Neural cell (in vitro differentiated cells): ENCODE results near the gene LARGE1. TPM values are rescaled to one million over a fixed set of nuclear protein-coding genes. Genes with fewer than 3 reads are reported as not detected.

Source experiments
- H2AFZ ChIP-seq: fragments of 200-600, 300-800 bp; sonication (generic), shearing (Covaris generic); 2 replicates; pipeline ENCODE4 v1.6.0; 2014; ENCODE audit warnings: low read depth, mild to moderate bottlenecking, antibody characterized with exemption, low read length, moderate library complexity
- H3F3A ChIP-seq: fragments of 200-600 bp; shearing (Covaris generic); 2 replicates; pipeline ENCODE4 v1.6.1; 2016; ENCODE audit warnings: mild to moderate bottlenecking, moderate library complexity, mixed read lengths, antibody characterized with exemption, low read length; ENCODE audit not compliant: insufficient read depth, poor library complexity, severe bottlenecking
- H3K27ac ChIP-seq: fragments of 200-600, 300-800 bp; sonication (generic), shearing (Covaris generic); 2 replicates; pipeline ENCODE4 v1.5.1; 2014; ENCODE audit warnings: mild to moderate bottlenecking, low read length, moderate library complexity
- H3K27me3 ChIP-seq: fragments of 300-800, 200-600 bp; sonication (generic), shearing (Covaris generic); 2 replicates; pipeline ENCODE4 v1.6.0; 2014; ENCODE audit warnings: mild to moderate bottlenecking, low read depth, low read length, moderate library complexity; ENCODE audit not compliant: insufficient read depth
- H3K36me3 ChIP-seq: fragments of 300-800, 200-600 bp; sonication (generic), shearing (Covaris generic); 2 replicates; pipeline ENCODE4 v1.5.1; 2014; ENCODE audit warnings: mild to moderate bottlenecking, antibody characterized with exemption, low read length, moderate library complexity; ENCODE audit not compliant: insufficient read depth
- H3K4me2 ChIP-seq: fragments of 300-800, 200-600 bp; sonication (generic), shearing (Covaris generic); 2 replicates; pipeline ENCODE4 v1.6.0; 2014; ENCODE audit warnings: mild to moderate bottlenecking, low read length
- H3K4me3 ChIP-seq: fragments of 300-800, 200-600 bp; sonication (generic), shearing (Covaris generic); 2 replicates; pipeline ENCODE4 v1.5.1; 2014; ENCODE audit warnings: mild to moderate bottlenecking, low read length, moderate library complexity
- H3K79me2 ChIP-seq: fragments of 200-600 bp; shearing (Covaris generic); replicated peaks from 2 replicates; pipeline ENCODE4 v1.6.0; 2014; ENCODE audit warnings: mild to moderate bottlenecking, low read length, moderate library complexity; ENCODE audit not compliant: insufficient read depth
- H3K9ac ChIP-seq: fragments of 300-800, 200-600 bp; sonication (generic), shearing (Covaris generic); 2 replicates; pipeline ENCODE4 v1.6.1; 2016; ENCODE audit warnings: mild to moderate bottlenecking, low read length, mixed read lengths
- H3K9me2 ChIP-seq: fragments of 200-600 bp; shearing (Covaris generic); 2 replicates; pipeline ENCODE4 v1.6.1; 2016; ENCODE audit warnings: mild to moderate bottlenecking, low read length, mixed read lengths; ENCODE audit not compliant: insufficient read depth
- H3K9me3 ChIP-seq: fragments of 200-600, 300-800 bp; sonication (generic), shearing (Covaris generic); 2 replicates; pipeline ENCODE4 v1.6.1; 2016; ENCODE audit warnings: mild to moderate bottlenecking, mixed run types, low read length, moderate library complexity, mixed read lengths
- H4K20me1 ChIP-seq: fragments of 200-600 bp; shearing (Covaris generic); 2 replicates; pipeline ENCODE4 v1.6.1; 2016; ENCODE audit warnings: mild to moderate bottlenecking, mixed run types; ENCODE audit not compliant: insufficient read depth
- EP300 ChIP-seq: fragments of 450-650 bp; conservative IDR thresholded peaks from 2 replicates; pipeline ENCODE4 v1.6.1; 2014; ENCODE audit warnings: antibody characterized with exemption, mild to moderate bottlenecking, moderate library complexity; ENCODE audit not compliant: poor library complexity, severe bottlenecking
- EZH2 ChIP-seq: fragments of 200-600, 300-800 bp; shearing (Covaris generic), sonication (generic); IDR thresholded peaks from 2 replicates; pipeline ENCODE4 v1.6.1; 2014; ENCODE audit warnings: antibody characterized with exemption, low read length, borderline replicate concordance, mild to moderate bottlenecking; ENCODE audit not compliant: insufficient read depth, poor library complexity, severe bottlenecking
- MXI1 ChIP-seq: fragments of 450-650 bp; conservative IDR thresholded peaks from 2 replicates; pipeline ENCODE4 v1.6.1; 2014; ENCODE audit warnings: antibody characterized with exemption, mild to moderate bottlenecking; ENCODE audit not compliant: poor library complexity, severe bottlenecking
- POLR2AphosphoS5 ChIP-seq: IDR thresholded peaks from 2 replicates; pipeline ENCODE4 v1.6.1; 2012
- RAD21 ChIP-seq: fragments of 450-650 bp; conservative IDR thresholded peaks from 2 replicates; pipeline ENCODE4 v1.6.1; 2014; ENCODE audit warnings: antibody characterized with exemption, mild to moderate bottlenecking, moderate library complexity
- SMC3 ChIP-seq: fragments of 450-650 bp; conservative IDR thresholded peaks from 2 replicates; pipeline ENCODE4 v1.6.1; 2014; ENCODE audit warnings: antibody characterized with exemption, mild to moderate bottlenecking, moderate library complexity; ENCODE audit not compliant: poor library complexity
- TAF1 ChIP-seq: IDR thresholded peaks from 2 replicates; pipeline ENCODE4 v1.6.1; 2012; ENCODE audit warnings: low read depth
- polyA plus RNA-seq: library from polyadenylated mRNA; depleted of rRNA; stranded (reverse); fragments of >200 nt; gene quantifications from 2 replicates; pipeline ENCODE4 v1.2.3, GENCODE V29; 2014
- TF ChIP-seq, protein P1 (sequence below): IDR thresholded peaks from 2 replicates; pipeline ENCODE4 v1.6.1; 2012; ENCODE audit warnings: borderline replicate concordance
- TF ChIP-seq, protein P2 (sequence below): fragments of 450-650 bp; IDR thresholded peaks from 2 replicates; pipeline ENCODE4 v1.5.1; 2014; ENCODE audit warnings: antibody characterized with exemption, mild to moderate bottlenecking, moderate library complexity; ENCODE audit not compliant: poor library complexity, severe bottlenecking

The LARGE1 gene
- polyA plus RNA-seq, 1 donor from 2014 or later, result 27.5 TPM

DNA sequence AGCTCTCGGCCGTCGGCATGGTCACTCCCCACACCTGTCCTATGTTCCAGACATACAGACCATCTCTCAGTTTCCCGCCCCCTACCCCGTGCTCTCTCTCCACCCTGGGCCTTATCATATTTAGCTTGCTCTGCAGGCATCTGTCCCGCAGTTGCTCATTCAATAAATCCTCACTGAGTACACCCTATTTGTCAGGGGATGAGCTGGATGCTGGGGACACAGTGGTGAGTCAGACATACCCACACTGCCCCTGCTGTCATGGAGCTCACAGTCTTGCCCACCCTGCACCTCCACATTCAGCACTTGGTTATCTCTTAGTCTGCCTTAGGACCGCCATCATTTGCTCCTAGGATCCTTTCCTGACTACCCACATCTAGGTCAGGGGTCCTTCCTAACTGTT is 313.8 kb downstream of the LARGE1 start:
- Histone ChIP-seq H3K4me3 (no peak overlapping the region), H3K4me2 (no peak overlapping the region), H3K9me3 (no peaks in the 10 kb centered on the region), H3K9ac (no peak overlapping the region), H2AFZ (no peak overlapping the region), H3K9me2 (no peaks in the 10 kb centered on the region), H4K20me1 (no peaks in the 10 kb centered on the region), H3K27ac (no peak overlapping the region), H3K27me3 (no peaks in the 10 kb centered on the region), H3K79me2 (no peaks in the 10 kb centered on the region), H3F3A (no peaks in the 10 kb centered on the region), H3K36me3 (no peaks in the 10 kb centered on the region)
- TF ChIP-seq EZH2 (no peak), SMC3 (no peak), MXI1 (no peak)

DNA sequence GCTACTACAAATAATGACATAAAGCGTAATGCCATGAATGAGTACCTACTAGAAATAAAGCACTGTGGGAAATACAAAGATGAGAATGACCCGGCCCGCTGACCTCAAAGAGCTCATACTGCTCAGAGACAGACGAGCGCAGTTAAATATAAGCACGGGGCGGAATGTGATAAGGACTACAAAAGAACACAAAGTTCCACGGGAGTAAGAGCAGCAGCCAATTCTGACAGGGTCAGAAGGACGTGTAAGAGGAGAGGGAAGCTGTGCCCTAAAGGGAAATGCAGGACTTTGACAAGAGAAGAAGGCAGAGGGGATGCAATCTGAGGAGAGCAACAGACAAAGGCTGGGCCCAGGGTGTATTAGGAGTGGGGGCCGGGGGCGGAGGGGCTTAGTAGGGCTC is 314.6 kb downstream of the LARGE1 start:
- no peaks in the 10 kb centered on the region for H3K9me3 ChIP-seq
- no peaks in the 10 kb centered on the region for H3K36me3 ChIP-seq
- no peaks in the 10 kb centered on the region for H3K27me3 ChIP-seq
- H4K20me1 ChIP-seq, result no peaks in the 10 kb centered on the region
- H3K79me2 ChIP-seq, result no peaks in the 10 kb centered on the region
- TF ChIP-seq SMC3 (no peak), RAD21 (no peak), MXI1 (no peak), EZH2 (no peak)
- TF ChIP-seq, protein P1, sequence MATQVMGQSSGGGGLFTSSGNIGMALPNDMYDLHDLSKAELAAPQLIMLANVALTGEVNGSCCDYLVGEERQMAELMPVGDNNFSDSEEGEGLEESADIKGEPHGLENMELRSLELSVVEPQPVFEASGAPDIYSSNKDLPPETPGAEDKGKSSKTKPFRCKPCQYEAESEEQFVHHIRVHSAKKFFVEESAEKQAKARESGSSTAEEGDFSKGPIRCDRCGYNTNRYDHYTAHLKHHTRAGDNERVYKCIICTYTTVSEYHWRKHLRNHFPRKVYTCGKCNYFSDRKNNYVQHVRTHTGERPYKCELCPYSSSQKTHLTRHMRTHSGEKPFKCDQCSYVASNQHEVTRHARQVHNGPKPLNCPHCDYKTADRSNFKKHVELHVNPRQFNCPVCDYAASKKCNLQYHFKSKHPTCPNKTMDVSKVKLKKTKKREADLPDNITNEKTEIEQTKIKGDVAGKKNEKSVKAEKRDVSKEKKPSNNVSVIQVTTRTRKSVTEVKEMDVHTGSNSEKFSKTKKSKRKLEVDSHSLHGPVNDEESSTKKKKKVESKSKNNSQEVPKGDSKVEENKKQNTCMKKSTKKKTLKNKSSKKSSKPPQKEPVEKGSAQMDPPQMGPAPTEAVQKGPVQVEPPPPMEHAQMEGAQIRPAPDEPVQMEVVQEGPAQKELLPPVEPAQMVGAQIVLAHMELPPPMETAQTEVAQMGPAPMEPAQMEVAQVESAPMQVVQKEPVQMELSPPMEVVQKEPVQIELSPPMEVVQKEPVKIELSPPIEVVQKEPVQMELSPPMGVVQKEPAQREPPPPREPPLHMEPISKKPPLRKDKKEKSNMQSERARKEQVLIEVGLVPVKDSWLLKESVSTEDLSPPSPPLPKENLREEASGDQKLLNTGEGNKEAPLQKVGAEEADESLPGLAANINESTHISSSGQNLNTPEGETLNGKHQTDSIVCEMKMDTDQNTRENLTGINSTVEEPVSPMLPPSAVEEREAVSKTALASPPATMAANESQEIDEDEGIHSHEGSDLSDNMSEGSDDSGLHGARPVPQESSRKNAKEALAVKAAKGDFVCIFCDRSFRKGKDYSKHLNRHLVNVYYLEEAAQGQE, result no peak
- H3K4me3 ChIP-seq, result no peak overlapping the region
- no peak overlapping the region for H3K27ac ChIP-seq
- no peak overlapping the region for H3K9ac ChIP-seq
- no peak overlapping the region for H2AFZ ChIP-seq
- H3K4me2 ChIP-seq, result no peak overlapping the region
- no peaks in the 10 kb centered on the region for H3F3A ChIP-seq
- H3K9me2 ChIP-seq, result no peaks in the 10 kb centered on the region

DNA sequence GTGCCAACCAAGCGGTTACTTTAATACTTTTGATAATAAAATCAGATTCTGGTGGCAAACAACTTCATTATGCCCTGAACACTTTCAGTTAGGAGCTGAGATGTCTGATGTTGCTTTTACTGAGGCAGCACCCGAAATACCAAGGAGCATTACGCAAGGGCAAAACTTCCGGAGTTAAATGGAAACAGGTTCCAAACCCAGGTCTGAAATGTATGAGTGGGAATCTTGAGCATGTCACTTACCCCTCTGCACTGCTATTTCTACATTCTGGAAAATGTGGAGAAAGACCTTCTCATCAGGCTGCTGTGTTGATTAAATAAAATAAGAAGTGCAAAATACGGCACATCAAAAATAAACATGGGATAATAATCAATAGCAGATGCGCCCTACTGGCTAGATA is 315.1 kb downstream of the LARGE1 start:
- TF ChIP-seq MXI1, result no peak
- no peak for TF ChIP-seq EZH2
- TF ChIP-seq SMC3, result no peak
- TF ChIP-seq EP300, result no peak
- TF ChIP-seq, protein P2, sequence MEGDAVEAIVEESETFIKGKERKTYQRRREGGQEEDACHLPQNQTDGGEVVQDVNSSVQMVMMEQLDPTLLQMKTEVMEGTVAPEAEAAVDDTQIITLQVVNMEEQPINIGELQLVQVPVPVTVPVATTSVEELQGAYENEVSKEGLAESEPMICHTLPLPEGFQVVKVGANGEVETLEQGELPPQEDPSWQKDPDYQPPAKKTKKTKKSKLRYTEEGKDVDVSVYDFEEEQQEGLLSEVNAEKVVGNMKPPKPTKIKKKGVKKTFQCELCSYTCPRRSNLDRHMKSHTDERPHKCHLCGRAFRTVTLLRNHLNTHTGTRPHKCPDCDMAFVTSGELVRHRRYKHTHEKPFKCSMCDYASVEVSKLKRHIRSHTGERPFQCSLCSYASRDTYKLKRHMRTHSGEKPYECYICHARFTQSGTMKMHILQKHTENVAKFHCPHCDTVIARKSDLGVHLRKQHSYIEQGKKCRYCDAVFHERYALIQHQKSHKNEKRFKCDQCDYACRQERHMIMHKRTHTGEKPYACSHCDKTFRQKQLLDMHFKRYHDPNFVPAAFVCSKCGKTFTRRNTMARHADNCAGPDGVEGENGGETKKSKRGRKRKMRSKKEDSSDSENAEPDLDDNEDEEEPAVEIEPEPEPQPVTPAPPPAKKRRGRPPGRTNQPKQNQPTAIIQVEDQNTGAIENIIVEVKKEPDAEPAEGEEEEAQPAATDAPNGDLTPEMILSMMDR, result no peak
- TF ChIP-seq TAF1, result no peak
- TF ChIP-seq, protein P1, result no peak
- TF ChIP-seq RAD21, result no peak
- no peak for TF ChIP-seq POLR2AphosphoS5
- Histone ChIP-seq H3K79me2 (no peaks in the 10 kb centered on the region), H3K4me2 (no peak overlapping the region), H2AFZ (no peak overlapping the region), H3K4me3 (no peak overlapping the region), H3K27me3 (no peaks in the 10 kb centered on the region), H3K9me3 (no peaks in the 10 kb centered on the region), H3K9me2 (no peaks in the 10 kb centered on the region), H3F3A (no peaks in the 10 kb centered on the region), H3K27ac (no peak overlapping the region), H3K36me3 (no peaks in the 10 kb centered on the region), H4K20me1 (no peaks in the 10 kb centered on the region), H3K9ac (no peak overlapping the region)
